Vagina (tissue), 2 donors: Measurements from ENCODE around the gene RNF217. TPM values are rescaled to one million over a fixed set of nuclear protein-coding genes. Genes with fewer than 3 reads are reported as not detected.
A peak's percentile ranks its signal among the peaks of the same experiment; 100 is the strongest.

Experiments used
- DNase-seq, 2 donors: peaks; one replicate each; pipeline ENCODE4 v3.0.0-alpha.2; 2017; ENCODE audit errors: extremely low spot score in 2 of 2
- H3K27ac ChIP-seq: fragments of 200-600 bp; sonication (generic); one replicate; pipeline ENCODE4 v1.5.1; 2019
- H3K27me3 ChIP-seq: fragments of 200-600 bp; sonication (generic); one replicate; pipeline ENCODE4 v1.5.1; 2019
- H3K36me3 ChIP-seq, 2 donors: fragments of 200-600 bp; sonication (generic); one replicate each; pipeline ENCODE4 v1.5.1; 2017 to 2019
- H3K4me1 ChIP-seq: fragments of 200-600 bp; sonication (generic); one replicate; pipeline ENCODE4 v1.5.1; 2019
- H3K4me3 ChIP-seq, 2 donors: fragments of 200-600 bp; sonication (generic); 1 replicate in 1 of 2; 2 replicates in 1 of 2; pipeline ENCODE4 v1.5.1; 2016 to 2019
- H3K9me3 ChIP-seq: fragments of 200-600 bp; sonication (generic); one replicate; pipeline ENCODE4 v1.5.1; 2019
- CTCF ChIP-seq, 3 experiments: fragments of 450-650 bp in 2 of 3; fragments of 200-600 bp in 1 of 3; sonication (generic) in 1 of 3; IDR thresholded peaks; one replicate each; pipeline ENCODE4 v1.5.1; 2017 to 2019; ENCODE audit warnings: antibody characterized with exemption in 3 of 3, mild to moderate bottlenecking in 2 of 3, moderate library complexity in 2 of 3
- POLR2A ChIP-seq, 2 donors: fragments of 450-650 bp; IDR thresholded peaks; one replicate each; pipeline ENCODE4 v1.6.1; 2017; ENCODE audit warnings: antibody characterized with exemption in 2 of 2, mild to moderate bottlenecking in 2 of 2, moderate library complexity in 2 of 2
- POLR2AphosphoS5 ChIP-seq, 2 donors: sonication (generic); formaldehyde crosslinking; IDR thresholded peaks; one replicate each; pipeline ENCODE4 v1.9.0; 2017; ENCODE audit warnings: antibody characterized with exemption in 2 of 2, mild to moderate bottlenecking in 2 of 2, low read depth in 1 of 2; ENCODE audit not compliant: insufficient read depth in 1 of 2
- intact Hi-C: fragments of 100-400 bp; cut with DNase I; formaldehyde crosslinking; loops from one replicate; pipeline ENCODE4 v1.15.1; 2023
- total RNA-seq: library from RNA; depleted of rRNA; stranded (reverse); fragments of >200 nt; gene quantifications from one replicate; pipeline ENCODE4 v1.2.3, GENCODE V29; 2016

Gene RNF217
- total RNA-seq, 1 donor from 2014 or later, result 26.0 TPM

- H3K36me3 ChIP-seq, result no peaks in the 10 kb centered on the region
- peaks cover 17% of the 10 kb centered on the region for H3K4me1 ChIP-seq
- no peaks in the 10 kb centered on the region for H3K27me3 ChIP-seq
- DNase-seq, result no peak
- TF ChIP-seq POLR2AphosphoS5 (IDR thresholded peaks at IDR 0.05; ENCODE audit: insufficient read depth in 1 of 2, low read depth in 1 of 2) (no peak), CTCF (IDR thresholded peaks at IDR 0.05) (no peak), POLR2A (IDR thresholded peaks at IDR 0.05) (no peak)
- H3K27ac ChIP-seq, result no peak overlapping the region
- H3K4me3 ChIP-seq, result peak overlapping the region; percentile 50 to 53
- intact Hi-C loops, result loop anchor here (10.0 kb wide), 1 partner anchor 135 kb away; the partner anchor contains the start of gene RNF217
- no peaks in the 10 kb centered on the region for H3K9me3 ChIP-seq
These were observed 137.2 kb downstream of the RNF217 start for GRCh38 chr6:125099211-125100073.

- intact Hi-C loops, result loop anchor here (10.0 kb wide), 1 partner anchor 135 kb away; the partner anchor contains the start of gene RNF217
- DNase-seq, result no peak
- TF ChIP-seq POLR2AphosphoS5 (IDR thresholded peaks at IDR 0.05; ENCODE audit: insufficient read depth in 1 of 2, low read depth in 1 of 2) (no peak), CTCF (IDR thresholded peaks at IDR 0.05) (no peak), POLR2A (IDR thresholded peaks at IDR 0.05) (no peak)
- Histone ChIP-seq H3K4me3 (peak overlapping the region; percentile 50 to 53), H3K27ac (no peak overlapping the region), H3K36me3 (no peaks in the 10 kb centered on the region), H3K27me3 (no peaks in the 10 kb centered on the region), H3K4me1 (peaks cover 20% of the 10 kb centered on the region), H3K9me3 (no peaks in the 10 kb centered on the region)
These were observed 137.9 kb downstream of the RNF217 start for GRCh38 chr6:125100074-125100652.

- TF ChIP-seq POLR2AphosphoS5 (IDR thresholded peaks at IDR 0.05; ENCODE audit: insufficient read depth in 1 of 2, low read depth in 1 of 2), result no peak
- no peak for TF ChIP-seq POLR2A (IDR thresholded peaks at IDR 0.05)
- TF ChIP-seq CTCF (IDR thresholded peaks at IDR 0.05), result no peak
- DNase-seq, result no peak
- H3K9me3 ChIP-seq, result no peaks in the 10 kb centered on the region
- intact Hi-C loops, result loop anchor here (10.0 kb wide), 1 partner anchor 136 kb away; the partner anchor contains the start of gene RNF217
- peaks cover 20% of the 10 kb centered on the region for H3K4me1 ChIP-seq
- no peaks in the 10 kb centered on the region for H3K36me3 ChIP-seq
- no peaks in the 10 kb centered on the region for H3K27me3 ChIP-seq
- no peak overlapping the region for H3K27ac ChIP-seq
- H3K4me3 ChIP-seq, result no peak overlapping the region
These were observed 138.9 kb downstream of the RNF217 start for GRCh38 chr6:125101128-125101527.

GRCh38 chr6:125101631-125102030 is 139.4 kb downstream of the RNF217 start:
- no peaks in the 10 kb centered on the region for H3K36me3 ChIP-seq
- H3K27ac ChIP-seq, result no peak overlapping the region

More at GRCh38 chr6:125101631-125102030, 139.4 kb downstream of the RNF217 start:
- Histone ChIP-seq H3K4me3 (no peak overlapping the region), H3K9me3 (no peaks in the 10 kb centered on the region), H3K27me3 (no peaks in the 10 kb centered on the region), H3K4me1 (peaks cover 20% of the 10 kb centered on the region)
- intact Hi-C loops, result loop anchor here (10.0 kb wide), 1 partner anchor 137 kb away; the partner anchor contains the start of gene RNF217
- no peak for DNase-seq
- TF ChIP-seq POLR2A (IDR thresholded peaks at IDR 0.05) (no peak), CTCF (IDR thresholded peaks at IDR 0.05) (no peak), POLR2AphosphoS5 (IDR thresholded peaks at IDR 0.05; ENCODE audit: insufficient read depth in 1 of 2, low read depth in 1 of 2) (no peak)
